Hepatocyte (in vitro differentiated cells): Measurements from ENCODE around the gene C6orf58. TPM values are rescaled to one million over a fixed set of nuclear protein-coding genes. Genes with fewer than 3 reads are reported as not detected.

Experiments
- DNase-seq: peaks from one replicate; pipeline ENCODE4 v3.0.0-alpha.2; 2016; ENCODE audit warnings: low spot score
- H2AFZ ChIP-seq: fragments of 200-600 bp; sonication (generic); 2 replicates; pipeline ENCODE4 v1.6.0; 2016; ENCODE audit warnings: antibody characterized with exemption, mild to moderate bottlenecking
- H3K27ac ChIP-seq: fragments of 200-600 bp; sonication (generic); 2 replicates; pipeline ENCODE4 v1.5.1; 2016; ENCODE audit warnings: mild to moderate bottlenecking
- H3K27me3 ChIP-seq: fragments of 200-600 bp; sonication (generic); 2 replicates; pipeline ENCODE4 v1.6.1; 2016
- H3K36me3 ChIP-seq: fragments of 200-600 bp; sonication (generic); replicated peaks from 2 replicates; pipeline ENCODE4 v1.5.1; 2016; ENCODE audit warnings: low read depth; ENCODE audit not compliant: insufficient read depth
- H3K4me1 ChIP-seq: fragments of 200-600 bp; sonication (generic); 2 replicates; pipeline ENCODE4 v1.5.1; 2016; ENCODE audit warnings: mild to moderate bottlenecking, moderate library complexity; ENCODE audit not compliant: insufficient read depth
- H3K4me2 ChIP-seq: fragments of 200-600 bp; sonication (generic); 2 replicates; pipeline ENCODE4 v1.6.0; 2016
- H3K4me3 ChIP-seq: fragments of 200-600 bp; sonication (generic); 2 replicates; pipeline ENCODE4 v1.5.1; 2016; ENCODE audit warnings: mild to moderate bottlenecking
- H3K79me2 ChIP-seq: fragments of 200-600 bp; sonication (generic); 2 replicates; pipeline ENCODE4 v1.6.0; 2017; ENCODE audit warnings: mild to moderate bottlenecking
- H3K9me2 ChIP-seq: fragments of 200-600 bp; sonication (generic); replicated peaks from 2 replicates; pipeline ENCODE4 v1.6.0; 2017; ENCODE audit warnings: mild to moderate bottlenecking; ENCODE audit not compliant: insufficient read depth
- H3K9me3 ChIP-seq: fragments of 200-600 bp; sonication (generic); 2 replicates; pipeline ENCODE4 v1.5.1; 2016; ENCODE audit warnings: low read depth, mild to moderate bottlenecking
- H4K20me1 ChIP-seq: fragments of 200-600 bp; sonication (generic); 2 replicates; pipeline ENCODE4 v1.6.0; 2016; ENCODE audit warnings: mild to moderate bottlenecking; ENCODE audit not compliant: insufficient read depth, poor library complexity, severe bottlenecking
- EZH2 ChIP-seq: fragments of 200-600 bp; sonication (generic); IDR thresholded peaks from 2 replicates; pipeline ENCODE4 v1.6.1; 2016; ENCODE audit warnings: antibody characterized with exemption, mild to moderate bottlenecking, borderline replicate concordance
- EZH2phosphoT487 ChIP-seq: fragments of 200-600 bp; sonication (generic); IDR thresholded peaks from one replicate; pipeline ENCODE4 v1.6.1; 2018; ENCODE audit warnings: antibody characterized with exemption, mild to moderate bottlenecking, low read depth, moderate library complexity; ENCODE audit not compliant: unreplicated experiment, severe bottlenecking
- WGBS: methylation state at CpG from one replicate; pipeline ENCODE4 v1.1.6; 2016; ENCODE audit warnings: low lambda C conversion rate; ENCODE audit errors: missing lambda C conversion rate; 5-methylcytosine and 5-hydroxymethylcytosine counted together
- polyA plus RNA-seq: library from polyadenylated mRNA; unstranded; fragments of >200 nt; fragmentation: Nextera tagmentation; extraction: Ambion mirVana; gene quantifications from 2 replicates; pipeline ENCODE4 v1.2.1, GENCODE V29; 2016
- total RNA-seq: library from RNA; depleted of rRNA; stranded (reverse); fragments of >200 nt; gene quantifications from 2 replicates; pipeline ENCODE4 v1.2.3, GENCODE V29; 2014
- TF ChIP-seq, protein P1 (sequence below): fragments of 200-600 bp; sonication (generic); IDR thresholded peaks from 2 replicates; pipeline ENCODE4 v1.5.1; 2016; ENCODE audit warnings: antibody characterized with exemption, mild to moderate bottlenecking; ENCODE audit not compliant: poor library complexity

Gene C6orf58
- total and polyA plus RNA-seq, 2 experiments from 2014 or later, result not detected

DNA sequence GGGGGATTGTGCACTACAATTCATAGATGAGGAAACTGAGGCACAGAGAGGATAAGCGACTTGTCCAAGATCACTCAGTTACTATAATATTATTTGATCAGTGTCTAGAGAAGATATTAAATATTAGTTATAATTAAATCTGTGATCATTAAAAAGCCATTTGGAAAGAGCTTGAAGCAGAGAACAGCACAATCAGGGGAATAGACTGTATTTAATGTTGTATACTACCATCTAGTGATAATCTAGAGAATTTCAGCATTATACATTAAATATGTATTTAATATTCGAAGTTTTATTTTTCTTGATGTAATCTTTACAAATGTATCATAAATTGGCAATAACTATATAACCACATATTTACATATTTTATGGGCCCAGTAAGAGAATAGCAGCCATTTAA lies 37.7 kb upstream of the C6orf58 start:
- DNase-seq, result peak; percentile 10
- Histone ChIP-seq H3K4me3 (no peak overlapping the region), H3K27ac (no peak overlapping the region), H3K9me3 (no peaks in the 10 kb centered on the region), H4K20me1 (no peaks in the 10 kb centered on the region), H2AFZ (no peak overlapping the region), H3K27me3 (peaks cover 12% of the 10 kb centered on the region), H3K9me2 (no peaks in the 10 kb centered on the region), H3K79me2 (no peaks in the 10 kb centered on the region), H3K4me1 (no peaks in the 10 kb centered on the region), H3K4me2 (no peak overlapping the region), H3K36me3 (no peaks in the 10 kb centered on the region)
- TF ChIP-seq, protein P1, sequence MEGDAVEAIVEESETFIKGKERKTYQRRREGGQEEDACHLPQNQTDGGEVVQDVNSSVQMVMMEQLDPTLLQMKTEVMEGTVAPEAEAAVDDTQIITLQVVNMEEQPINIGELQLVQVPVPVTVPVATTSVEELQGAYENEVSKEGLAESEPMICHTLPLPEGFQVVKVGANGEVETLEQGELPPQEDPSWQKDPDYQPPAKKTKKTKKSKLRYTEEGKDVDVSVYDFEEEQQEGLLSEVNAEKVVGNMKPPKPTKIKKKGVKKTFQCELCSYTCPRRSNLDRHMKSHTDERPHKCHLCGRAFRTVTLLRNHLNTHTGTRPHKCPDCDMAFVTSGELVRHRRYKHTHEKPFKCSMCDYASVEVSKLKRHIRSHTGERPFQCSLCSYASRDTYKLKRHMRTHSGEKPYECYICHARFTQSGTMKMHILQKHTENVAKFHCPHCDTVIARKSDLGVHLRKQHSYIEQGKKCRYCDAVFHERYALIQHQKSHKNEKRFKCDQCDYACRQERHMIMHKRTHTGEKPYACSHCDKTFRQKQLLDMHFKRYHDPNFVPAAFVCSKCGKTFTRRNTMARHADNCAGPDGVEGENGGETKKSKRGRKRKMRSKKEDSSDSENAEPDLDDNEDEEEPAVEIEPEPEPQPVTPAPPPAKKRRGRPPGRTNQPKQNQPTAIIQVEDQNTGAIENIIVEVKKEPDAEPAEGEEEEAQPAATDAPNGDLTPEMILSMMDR, result peak; percentile 57
- TF ChIP-seq EZH2, result no peak
- WGBS, result 53% methylated on average over 2 of the region's 2 CpGs

GRCh38 chr6:127547215-127547614 lies 29.8 kb upstream of the C6orf58 start:
- Histone ChIP-seq H4K20me1 (no peaks in the 10 kb centered on the region), H3K36me3 (no peaks in the 10 kb centered on the region), H2AFZ (no peak overlapping the region), H3K9me3 (no peaks in the 10 kb centered on the region), H3K27ac (no peak overlapping the region), H3K4me2 (no peak overlapping the region), H3K4me1 (no peaks in the 10 kb centered on the region), H3K9me2 (no peaks in the 10 kb centered on the region), H3K4me3 (no peak overlapping the region), H3K27me3 (no peaks in the 10 kb centered on the region), H3K79me2 (no peaks in the 10 kb centered on the region)
- peak; percentile 14 for DNase-seq
- TF ChIP-seq EZH2 (no peak), EZH2phosphoT487 (no peak)
- TF ChIP-seq, protein P1, result no peak
- 22% methylated on average over 1 of the region's 1 CpG for WGBS

- TF ChIP-seq EZH2phosphoT487 (no peak), EZH2 (no peak)
- TF ChIP-seq, protein P1, result peak; percentile 32
- no peak for DNase-seq
- Histone ChIP-seq H3K4me1 (no peaks in the 10 kb centered on the region), H3K9me3 (no peaks in the 10 kb centered on the region), H2AFZ (no peak overlapping the region), H3K4me2 (no peak overlapping the region), H3K4me3 (no peak overlapping the region), H3K27ac (no peak overlapping the region), H4K20me1 (no peaks in the 10 kb centered on the region), H3K36me3 (no peaks in the 10 kb centered on the region), H3K79me2 (no peaks in the 10 kb centered on the region), H3K27me3 (no peaks in the 10 kb centered on the region), H3K9me2 (no peaks in the 10 kb centered on the region)
- WGBS, result 64% methylated on average over 2 of the region's 2 CpGs
Observed at GRCh38 chr6:127547904-127548649, 28.9 kb upstream of the C6orf58 start.

DNA sequence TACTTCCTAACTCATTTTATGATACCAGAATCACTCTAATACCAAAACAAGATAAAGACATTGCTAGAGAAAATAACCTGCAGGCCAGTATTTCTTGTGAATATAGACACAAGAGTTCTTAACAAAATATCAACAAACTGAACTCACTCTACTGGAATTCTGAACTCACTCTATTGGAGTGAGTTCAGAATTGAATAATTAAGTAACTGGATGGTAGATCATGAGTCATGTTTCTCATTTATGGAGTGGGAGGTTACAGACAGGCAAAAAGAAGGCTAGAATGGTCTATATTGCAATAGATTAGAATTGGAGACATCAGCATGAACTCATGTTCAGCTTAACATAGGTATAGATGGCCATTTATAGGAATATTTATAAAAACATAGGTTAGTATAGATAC lies 26.6 kb upstream of the C6orf58 start:
- H3K4me2 ChIP-seq, result no peak overlapping the region
- no peaks in the 10 kb centered on the region for H4K20me1 ChIP-seq
- no peaks in the 10 kb centered on the region for H3K36me3 ChIP-seq
- H3K27me3 ChIP-seq, result no peaks in the 10 kb centered on the region
- H3K9me3 ChIP-seq, result no peaks in the 10 kb centered on the region
- no peaks in the 10 kb centered on the region for H3K9me2 ChIP-seq
- H3K79me2 ChIP-seq, result no peaks in the 10 kb centered on the region
- H3K4me3 ChIP-seq, result no peak overlapping the region
- no peaks in the 10 kb centered on the region for H3K4me1 ChIP-seq
- no peak for TF ChIP-seq EZH2phosphoT487
- TF ChIP-seq, protein P1, result no peak
- no peak for TF ChIP-seq EZH2
- no peak overlapping the region for H2AFZ ChIP-seq
- DNase-seq, result no peak
- H3K27ac ChIP-seq, result no peak overlapping the region
